Stimulated activated CD8-positive, alpha-beta memory T cell treated with anti-CD3 and anti-CD28 coated beads, Interleukin-15, amount 100 ng/mL, for 48 hours (primary cell): ENCODE results near the gene UCMA.
"Not testable (repeated sequence)": the region's sequence is repeated elsewhere in the genome, so short reads cannot be mapped to it uniquely, and the experiment has no call there.

ENCODE experiments used
- DNase-seq, 2 donors: peaks; one replicate each; pipeline ENCODE4 v3.0.0-alpha.2; 2020; ENCODE audit warnings: low read depth in 2 of 2

UCMA gene, protein sequence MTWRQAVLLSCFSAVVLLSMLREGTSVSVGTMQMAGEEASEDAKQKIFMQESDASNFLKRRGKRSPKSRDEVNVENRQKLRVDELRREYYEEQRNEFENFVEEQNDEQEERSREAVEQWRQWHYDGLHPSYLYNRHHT

DNA sequence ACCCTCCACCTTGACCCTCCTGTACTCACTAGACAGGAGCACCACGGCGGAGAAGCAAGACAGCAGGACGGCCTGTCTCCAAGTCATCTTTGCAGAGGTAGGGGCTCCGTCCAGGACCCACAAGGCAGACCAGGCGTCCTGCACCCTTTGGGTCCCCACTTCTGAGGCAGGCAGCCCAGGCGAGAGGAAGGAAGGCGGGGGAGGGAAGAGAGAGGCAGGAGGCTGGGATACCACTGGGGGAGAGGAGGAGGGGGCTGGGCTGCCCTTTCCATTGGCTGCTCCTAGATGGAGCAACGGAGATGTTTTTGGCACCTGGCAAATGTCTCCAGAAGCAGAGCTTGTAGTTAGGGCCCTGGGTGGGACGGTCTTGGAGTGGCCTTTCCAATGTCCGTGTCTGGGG is at the start of gene UCMA:
Gene UCMA, minus strand, starts transcription at position 203 of the 400 bp plus-strand sequence. Its CDS starts 116 bp downstream, at position 87.
- DNase-seq = no peak

DNA sequence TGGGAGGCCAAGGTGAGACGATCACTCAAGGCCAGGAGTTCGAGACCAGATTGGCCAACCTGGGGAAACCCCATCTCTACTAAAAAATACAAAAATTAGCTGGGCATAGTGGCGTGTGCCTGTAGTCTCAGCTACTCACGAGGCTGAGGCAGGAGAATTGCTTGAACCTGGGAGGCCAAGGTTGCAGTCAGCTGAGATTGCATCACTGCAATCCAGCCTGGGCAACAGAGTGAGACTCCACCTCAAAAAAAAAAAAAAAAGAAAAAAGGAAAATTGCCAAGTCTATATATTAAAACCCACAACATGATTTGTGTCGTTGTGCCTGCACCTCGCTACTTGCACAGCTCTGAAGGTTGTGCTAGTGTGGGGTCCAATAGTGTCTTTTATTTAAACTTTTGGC is 48.2 kb upstream of the UCMA start:
- not testable (repeated sequence) for DNase-seq

DNA sequence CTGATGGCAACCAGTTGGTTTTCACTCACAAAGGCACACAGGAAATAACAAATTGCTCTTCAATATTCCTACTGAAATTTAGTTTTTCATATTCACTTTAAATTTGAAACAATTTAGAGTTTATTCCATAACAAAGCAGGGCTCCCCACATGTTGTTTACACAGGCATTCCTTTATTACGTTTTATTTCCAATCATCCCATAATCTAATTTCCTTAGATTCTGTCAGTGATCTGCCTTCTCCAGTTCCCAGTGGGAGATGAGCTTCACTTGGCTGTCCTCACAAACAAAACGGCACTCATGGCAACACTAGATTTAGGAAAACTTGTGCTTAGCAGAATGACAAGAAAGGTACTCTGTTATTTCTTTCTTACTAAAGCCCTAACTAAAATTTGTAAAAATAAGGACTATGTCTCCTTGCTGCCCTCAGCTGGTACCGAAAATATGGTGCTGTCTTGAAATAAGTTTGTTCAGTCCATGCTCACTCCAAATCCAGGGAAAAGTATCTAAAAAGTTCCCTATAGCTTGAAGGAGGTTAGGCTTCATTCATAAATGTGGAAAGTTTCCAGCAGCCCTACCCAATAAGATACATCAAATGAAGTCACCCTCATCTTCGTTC is 42.7 kb upstream of the UCMA start:
- DNase-seq = no peak

DNA sequence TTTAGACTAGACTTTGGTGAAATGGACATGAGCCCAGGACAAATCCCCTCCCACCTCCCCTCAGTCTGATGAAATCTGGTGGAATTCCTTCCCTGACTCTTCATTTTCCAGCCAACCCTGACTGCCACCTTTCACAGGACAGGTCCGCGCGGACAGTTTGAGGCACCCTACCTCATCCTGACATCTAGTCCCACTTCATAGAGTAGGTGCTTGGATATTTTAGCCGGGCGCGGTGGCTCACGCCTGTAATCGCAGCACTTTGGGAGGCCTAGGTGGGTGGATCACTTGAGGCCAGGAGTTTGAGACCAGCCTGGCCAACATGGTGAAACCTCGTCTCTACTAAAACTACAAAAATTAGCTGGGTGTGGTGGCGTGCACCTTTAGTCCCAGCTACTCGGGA is 42.0 kb upstream of the UCMA start:
- DNase-seq = not testable (repeated sequence)

DNA sequence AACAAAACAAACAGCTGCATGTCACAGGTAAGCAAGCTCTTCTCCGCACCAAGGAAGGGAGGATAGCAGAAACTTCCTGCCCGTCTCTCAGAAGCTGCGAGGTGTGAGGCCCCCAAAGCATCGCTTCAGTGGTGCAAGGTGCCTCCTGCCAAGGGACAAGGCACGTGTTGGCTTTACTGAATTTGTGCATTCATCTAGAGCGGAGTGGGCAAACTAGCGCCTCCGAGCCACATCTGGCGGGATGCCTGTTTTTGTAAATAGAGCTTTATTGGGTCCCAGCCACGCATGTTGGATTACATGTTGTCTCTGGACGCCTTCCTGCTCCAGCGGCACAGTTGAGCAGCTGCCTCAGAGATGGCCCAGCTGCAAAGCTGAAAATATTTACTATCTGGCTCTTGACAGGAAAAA is 38.0 kb upstream of the UCMA start:
- DNase-seq = no peak

DNA sequence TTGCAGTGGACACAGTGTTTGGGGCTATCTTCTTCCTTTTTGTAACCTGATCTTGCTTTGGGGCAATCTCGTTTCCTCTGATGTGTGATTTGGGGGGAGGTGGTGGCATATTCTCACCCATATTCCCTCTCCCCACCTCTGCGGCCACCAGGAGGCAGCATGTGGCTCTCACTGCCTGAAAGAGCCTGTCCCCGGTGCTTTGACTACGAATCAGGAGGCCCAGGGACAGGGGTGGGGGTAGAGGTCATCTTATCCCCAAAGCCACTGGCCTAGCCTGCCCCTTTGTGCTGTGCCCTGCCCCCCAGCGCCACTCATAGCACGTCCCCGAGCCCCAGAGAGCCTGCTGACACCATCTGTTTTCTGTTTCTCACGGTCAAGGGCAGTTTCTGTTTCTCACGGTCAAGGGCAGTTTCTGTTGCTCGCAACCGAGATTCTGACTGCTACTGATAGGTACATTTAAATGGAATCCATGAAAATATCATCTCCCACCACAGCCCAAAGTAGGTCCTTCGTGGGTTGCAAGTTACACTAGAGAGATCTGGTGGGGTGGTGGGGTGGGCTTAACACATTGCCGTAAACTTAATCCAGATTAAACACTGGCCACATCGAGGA is 37.5 kb upstream of the UCMA start:
- DNase-seq = peak; percentile 12 to 15

DNA sequence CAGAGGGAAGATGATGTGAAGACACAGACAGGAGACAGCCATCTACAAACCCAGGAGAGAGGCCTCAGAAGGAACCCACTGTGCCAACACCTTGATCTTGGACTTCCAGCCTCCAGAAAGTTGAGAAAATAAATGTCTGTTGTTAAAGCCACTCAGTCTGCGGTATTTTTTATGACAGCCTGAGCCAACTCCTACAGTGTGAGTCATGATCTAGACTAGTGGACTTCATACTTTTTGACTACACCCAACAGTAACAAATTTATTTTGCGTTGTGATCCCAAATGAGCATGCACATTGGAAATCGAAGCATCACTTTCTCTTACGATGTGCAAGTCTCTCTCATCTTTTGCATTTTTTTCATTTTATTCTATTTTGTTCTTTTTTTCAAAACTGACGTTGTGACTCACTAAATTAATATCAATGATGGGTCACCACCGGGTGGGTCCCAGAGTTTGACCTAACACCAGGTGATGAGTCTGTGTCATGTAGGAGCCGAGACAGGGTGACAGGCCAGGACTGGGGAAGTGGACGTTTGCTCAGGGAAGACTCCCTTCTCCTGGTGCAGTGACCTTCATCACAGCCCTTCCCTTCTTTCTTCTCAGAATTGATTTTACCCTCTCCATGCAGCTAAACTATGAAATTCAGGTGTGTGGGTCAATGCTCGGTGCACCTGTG is 36.8 kb upstream of the UCMA start:
- DNase-seq = no peak

DNA sequence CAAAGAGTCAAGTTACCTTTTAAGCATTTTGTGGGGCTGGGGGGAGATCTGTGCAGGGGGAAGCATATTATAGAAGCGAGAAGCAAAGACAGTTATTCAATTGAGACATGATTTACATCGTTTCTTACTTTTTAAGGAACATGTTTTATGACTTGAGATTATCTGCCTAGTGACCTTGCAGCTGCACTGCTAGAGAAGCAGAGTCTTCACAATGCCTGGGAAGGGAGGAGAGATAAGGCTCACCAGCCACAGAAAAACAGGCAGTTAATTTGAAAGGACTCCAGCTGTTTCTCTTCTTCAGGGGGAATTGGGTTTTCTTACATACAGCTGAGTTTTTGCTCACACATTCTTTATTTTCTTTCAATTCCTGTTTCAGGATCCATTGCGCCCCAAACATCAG is 34.7 kb upstream of the UCMA start:
- DNase-seq = no peak

DNA sequence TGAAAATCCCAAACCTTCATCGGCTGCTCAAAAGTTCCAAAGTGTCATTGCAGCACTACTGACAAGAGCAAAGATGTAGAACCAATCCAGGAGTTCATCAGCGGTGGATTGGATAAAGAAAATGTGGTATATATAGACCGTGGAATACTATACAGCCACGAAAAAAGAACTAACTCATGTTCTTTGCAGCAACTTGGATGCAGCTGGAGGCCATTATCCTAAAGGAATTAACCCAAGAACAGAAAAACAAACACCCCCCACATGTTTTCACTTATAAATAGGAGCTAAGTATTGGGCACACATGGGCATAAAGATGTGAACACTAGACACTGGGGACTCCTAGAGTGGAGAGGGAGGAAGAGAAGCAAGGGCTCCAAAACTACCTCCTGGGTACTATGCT is 34.1 kb upstream of the UCMA start:
- no peak for DNase-seq

DNA sequence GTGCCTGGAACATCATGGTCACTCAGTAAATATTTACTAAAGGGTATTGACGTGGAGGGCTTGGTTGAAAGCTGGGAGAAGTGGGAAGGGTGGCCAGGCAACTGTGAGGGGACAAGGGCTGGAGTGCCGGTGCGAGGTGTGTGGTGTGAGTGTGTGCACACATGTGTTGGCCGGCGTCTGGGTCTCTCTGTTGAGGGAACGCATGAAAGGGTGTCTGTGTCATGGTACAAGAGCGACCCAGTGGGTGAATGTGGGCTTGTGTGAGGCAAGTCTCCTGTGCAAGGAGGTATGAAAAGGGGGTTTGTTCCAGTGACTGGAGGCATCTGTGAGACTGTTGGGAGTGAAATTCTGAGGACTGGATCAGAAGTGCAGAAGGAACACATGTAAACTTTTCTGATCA is 29.4 kb upstream of the UCMA start:
- DNase-seq = no peak

DNA sequence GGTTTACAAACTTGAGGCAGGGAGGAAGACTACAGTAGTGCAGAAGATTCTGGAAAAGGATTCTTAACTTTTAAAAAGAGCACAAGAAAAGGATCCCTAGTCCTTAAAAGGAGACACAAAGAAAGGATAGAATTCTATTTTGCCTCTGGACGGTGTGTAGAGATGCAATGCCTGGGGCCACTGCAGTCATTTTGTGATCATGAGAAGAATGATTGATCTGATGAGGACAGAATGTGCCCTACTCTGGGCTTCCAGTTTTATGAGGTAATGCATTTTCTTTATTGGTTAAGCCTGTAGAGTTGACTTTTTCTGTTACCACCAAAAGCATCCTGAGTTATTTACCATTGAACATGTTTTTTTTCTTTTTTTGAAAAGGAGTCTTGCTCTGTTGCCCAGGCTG is 28.3 kb upstream of the UCMA start:
- no peak for DNase-seq

DNA sequence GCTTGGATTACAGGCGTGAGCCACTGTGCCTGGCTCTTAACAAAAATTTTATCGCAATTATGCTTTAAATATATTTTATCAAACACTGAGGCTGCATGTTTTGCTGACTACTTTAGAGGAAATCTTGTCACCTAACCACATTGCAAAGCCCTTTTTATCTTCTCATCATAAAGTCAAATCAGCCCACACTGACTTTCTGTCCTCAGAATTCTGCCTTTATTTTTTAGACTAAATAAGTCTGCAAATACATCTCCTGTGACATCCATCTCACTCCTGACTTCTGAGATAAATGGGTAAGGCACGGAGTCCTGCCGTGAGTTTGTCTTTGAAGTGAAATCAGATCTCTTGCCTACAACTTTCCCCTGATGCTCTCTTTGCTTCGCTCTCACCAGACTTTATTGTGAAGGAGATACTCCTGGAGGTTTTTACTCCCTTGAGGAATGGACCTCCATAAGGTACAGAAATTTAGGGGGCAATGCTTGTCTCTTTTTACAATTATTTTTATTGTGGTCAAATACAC is 23.5 kb upstream of the UCMA start:
- DNase-seq = no peak

DNA sequence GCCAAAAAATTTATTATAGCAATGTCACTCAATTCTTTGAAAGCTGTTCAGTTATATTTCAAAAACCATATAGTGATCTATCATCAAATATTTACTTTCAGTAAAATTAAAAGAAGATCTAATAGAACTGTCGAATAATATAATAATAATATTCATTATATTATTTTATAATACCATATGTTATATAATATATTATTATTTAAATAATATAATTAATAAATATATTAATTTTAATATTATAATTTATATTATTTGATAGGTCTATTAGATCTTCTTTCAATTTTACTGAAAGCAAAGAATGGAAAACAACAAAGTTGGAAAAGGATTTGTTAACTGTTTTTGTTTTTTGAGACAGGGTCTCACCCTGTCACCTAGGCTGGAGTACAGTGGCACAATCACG is 22.5 kb upstream of the UCMA start:
- no peak for DNase-seq

DNA sequence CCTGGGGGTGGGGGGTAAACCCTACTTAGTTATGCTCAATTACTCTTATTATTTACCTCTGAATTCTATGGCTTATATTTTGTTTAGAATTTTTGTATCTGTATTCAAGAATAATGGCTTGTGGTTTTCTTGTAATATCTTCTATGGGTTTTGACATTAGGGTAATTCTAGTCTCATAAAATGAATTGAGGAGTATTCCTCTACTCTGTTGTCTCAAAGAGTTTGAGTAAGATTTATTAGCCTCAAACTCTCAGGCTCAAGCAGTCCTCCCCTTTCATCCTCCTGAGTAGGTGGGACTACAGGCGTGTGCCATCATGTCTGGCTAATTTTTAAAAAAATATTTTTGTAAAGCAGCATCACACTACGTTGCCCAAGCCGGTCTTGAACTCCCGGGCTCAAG is 19.6 kb upstream of the UCMA start:
- no peak for DNase-seq

DNA sequence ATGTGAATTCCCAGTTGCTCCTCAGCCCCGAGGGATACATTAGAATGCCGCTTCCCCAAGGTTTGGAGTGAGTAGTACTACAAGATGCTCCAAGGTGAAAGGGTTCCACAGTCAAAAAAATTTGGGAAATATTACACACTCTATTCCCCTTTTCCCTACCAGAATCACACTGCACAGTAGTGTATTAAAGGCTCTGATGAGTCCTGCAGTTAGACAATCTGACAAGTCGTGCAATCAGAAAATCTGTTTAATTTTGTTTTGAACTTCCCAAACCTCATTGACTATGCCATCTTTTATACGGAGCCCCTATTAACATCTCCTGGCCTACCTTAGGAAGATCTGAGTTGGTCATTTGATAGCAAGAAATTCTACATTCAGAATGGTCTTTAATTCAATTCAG is 13.6 kb upstream of the UCMA start:
- no peak for DNase-seq

DNA sequence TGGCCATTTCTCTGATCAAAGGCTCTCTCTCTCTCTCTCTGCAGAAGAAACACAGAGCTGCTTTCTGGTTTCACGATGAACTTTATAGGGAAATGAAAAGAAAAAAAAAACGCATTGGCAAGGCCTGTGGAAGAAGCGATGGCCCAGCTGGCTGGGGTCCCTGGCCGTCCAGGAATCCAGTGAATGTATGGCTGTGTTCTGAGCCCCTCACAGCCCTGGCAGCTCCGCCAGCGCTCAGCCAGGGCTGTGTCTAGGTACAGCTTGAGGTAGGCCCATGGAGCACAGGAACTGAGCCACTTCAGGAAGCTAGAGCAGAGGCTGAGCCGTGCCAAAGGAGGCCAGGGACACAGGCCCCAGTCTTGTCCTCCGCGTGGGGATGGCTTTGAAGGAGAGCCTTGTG is 13.1 kb upstream of the UCMA start:
- no peak for DNase-seq

DNA sequence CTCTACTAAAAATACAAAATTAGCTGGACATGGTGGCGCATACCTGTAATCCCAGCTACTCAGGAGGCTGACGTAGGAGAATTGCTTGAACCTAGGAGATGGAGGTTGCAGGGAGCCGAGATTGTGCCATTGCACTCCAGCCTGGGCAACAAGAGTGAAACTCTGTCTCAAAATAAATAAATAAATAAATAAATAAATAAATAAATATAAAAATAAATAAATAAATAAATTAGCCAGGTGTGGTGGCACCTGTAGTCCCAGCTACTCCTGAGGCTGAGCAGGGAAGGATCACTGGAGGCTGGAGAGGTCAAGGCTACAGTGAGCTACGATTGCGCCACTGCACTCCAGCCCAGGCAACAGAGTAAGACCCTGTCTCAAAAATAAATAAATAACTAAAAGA is 8.1 kb upstream of the UCMA start:
- DNase-seq = not testable (repeated sequence)

DNA sequence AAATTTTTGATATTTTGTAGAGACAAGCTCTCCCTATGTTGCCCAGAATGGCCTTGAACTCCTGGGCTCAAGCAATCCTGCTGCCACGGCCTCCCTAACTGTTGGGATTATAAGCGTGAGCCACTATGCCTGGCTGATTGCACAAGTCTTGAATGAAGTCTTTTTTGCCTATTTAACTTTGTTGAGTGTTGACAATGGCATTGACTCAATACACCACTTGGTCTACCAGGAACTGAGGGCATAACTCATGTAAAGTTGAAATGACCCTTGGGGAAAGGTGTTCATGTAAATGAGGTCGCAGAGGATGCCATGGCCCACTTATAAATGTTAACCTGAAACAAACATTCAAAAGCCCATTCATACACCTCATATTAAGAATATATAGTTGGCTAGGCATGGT is 7.4 kb upstream of the UCMA start:
- no peak for DNase-seq

DNA sequence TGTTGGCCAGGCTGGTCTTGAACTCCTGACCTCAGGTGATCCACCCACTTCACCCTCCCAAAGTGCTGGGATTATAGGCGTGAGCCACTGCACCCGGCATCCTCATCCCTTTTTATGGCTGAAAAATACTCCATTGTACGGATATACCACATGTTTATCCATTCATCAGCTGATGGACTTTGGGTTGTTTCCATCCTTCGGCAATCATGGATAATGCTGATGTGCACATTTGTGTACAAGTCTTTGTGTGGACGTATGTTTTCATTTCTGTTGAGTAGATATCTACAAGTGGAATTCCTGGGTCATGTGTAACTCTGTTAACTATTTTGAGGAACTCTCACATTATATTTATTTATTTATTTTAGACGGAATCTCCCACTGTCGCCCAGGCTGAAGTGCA is 5.7 kb upstream of the UCMA start:
- DNase-seq = no peak

DNA sequence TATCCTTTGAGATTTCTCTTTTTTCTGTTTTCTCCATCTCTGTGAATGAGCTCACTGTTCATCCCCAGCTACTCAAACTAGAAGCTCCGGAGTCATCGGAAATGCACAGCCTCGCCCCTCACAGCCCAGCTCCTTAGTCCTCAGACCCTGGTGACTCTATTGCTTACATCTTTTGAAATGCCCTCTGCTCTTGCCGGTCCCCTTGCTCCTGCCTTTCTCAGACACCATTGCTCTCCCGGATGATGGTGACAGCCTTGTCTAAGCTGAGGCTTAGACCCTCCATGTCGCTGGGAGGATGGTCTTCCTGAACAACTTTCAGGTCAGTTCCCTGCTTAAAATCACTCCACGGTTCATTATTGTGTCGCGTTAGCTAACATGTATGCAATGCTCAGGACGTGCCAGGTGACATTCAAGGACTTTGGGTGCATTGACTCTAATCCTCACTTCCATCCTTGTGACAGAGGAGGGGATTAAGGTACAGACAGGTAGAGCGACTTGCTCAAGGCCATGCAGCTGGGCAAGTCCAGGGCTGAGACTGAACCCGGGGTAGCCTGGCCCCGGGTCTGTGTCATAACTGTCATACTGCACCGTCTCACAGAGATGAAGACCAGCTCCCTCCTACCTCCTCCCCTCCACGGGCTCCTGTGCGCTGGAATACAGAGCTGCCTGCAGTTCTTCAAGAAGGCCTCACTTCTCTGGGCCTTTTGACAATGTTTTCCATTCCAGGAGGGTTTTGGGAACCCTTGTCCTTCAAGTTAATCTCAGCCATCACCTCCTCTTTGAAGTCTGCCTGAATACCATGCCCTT is 4.3 kb upstream of the UCMA start:
- DNase-seq = no peak

DNA sequence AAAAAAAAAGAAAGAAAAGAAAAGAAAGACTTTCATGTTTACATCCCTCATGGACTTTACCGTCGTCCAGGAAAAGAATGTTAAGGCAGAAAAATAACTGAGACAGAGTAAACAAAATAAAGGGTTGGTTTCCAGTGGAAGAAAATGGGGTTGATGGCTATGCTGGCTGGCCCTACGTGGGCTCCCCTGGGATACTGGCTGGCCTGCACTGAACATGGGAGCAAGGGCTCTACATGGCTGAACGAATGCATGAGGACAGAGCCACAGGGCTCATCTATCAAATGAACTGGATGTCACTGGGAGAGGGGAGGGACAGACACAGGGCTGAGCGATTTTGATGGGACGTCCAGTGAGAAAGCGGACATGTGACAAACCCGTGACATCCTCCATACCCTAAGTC is 2.5 kb upstream of the UCMA start:
- no peak for DNase-seq

DNA sequence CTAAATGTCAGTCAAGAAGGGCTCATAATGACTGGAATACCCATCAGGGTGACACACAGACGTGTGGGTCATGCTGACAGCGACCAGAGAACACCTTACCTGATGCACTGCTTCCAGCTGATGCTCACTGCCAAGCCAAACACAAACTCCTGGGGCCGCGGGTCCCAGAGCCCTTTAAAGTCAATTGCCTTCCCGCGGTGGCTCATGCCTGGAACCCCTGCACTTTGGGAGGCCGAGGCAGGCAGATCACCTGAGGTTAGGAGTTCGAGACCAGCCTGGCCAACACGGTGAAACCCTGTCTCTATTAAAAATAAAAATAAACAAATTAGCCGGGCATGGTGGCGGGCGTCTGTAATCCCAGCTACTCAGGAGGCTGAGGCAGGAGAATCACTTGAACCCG is 562 bp upstream of the UCMA start:
- DNase-seq = not testable (repeated sequence)
